ENCODE measurements around the gene PRRX2. TPM values are rescaled to one million over a fixed set of nuclear protein-coding genes. Genes with fewer than 3 reads are reported as not detected.
A peak's percentile ranks its signal among the peaks of the same experiment; 100 is the strongest.

Gene PRRX2
- total RNA-seq, 1 donor from 2014 or later: 5.1 TPM

DNA sequence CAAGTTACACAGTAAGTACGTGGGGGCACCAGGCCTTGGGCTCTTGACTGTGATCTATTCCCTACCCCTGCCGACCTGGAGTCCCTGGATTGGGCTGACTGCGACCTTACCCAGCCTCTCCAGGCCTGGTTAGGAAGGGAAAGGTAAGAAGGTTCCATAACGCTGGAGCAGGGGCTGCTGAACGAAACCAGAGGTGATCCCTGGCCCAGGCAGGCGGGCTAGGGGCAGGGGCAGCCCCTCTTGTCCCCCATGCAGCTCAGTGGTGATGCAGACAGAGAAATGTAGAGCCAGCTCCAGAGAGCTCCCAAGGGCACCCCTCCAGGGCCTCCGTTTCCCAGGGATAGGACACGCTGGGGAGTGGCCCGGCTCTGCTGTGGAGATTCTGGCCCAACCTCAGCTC lies 14.1 kb downstream of the PRRX2 start:
- H3K36me3 Mint-ChIP-seq (ENCODE audit: low read depth): no peaks in the 10 kb centered on the region
- no peaks in the 10 kb centered on the region for H3K4me1 Mint-ChIP-seq (ENCODE audit: low read depth)
- no peak overlapping the region for H3K4me3 Mint-ChIP-seq (ENCODE audit: low read depth)
- DNase-seq (ENCODE audit: low spot score): no peak
- H3K27ac Mint-ChIP-seq: no peak overlapping the region
- H3K27me3 Mint-ChIP-seq (ENCODE audit: low read depth): peaks cover 6% of the 10 kb centered on the region
- no peaks in the 10 kb centered on the region for H3K9me3 Mint-ChIP-seq
- intact Hi-C loops (cut with micrococcal nuclease): no loop called here

DNA sequence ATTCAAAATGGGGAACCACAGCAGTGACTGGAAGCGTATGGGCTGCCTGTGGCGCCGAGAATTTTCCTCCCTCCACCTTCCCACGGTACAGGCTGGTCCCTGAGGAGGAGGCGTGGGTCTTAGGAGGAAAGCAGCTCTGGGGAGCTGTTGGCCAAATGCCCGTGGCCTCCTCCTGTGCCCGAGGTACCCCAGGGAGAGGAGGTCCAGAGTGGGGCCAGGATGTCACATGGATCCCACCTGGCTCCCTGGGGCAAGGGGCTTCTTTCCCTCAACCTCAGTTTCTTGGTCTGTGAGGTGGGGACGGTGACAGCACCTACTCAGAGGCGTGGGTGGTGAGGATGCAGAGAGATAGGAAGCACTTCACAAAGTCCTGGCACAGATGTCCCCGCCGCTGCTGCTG lies 16.5 kb downstream of the PRRX2 start:
- Mint-ChIP-seq H3K4me3 (ENCODE audit: low read depth) (no peak overlapping the region), H3K9me3 (no peaks in the 10 kb centered on the region), H3K27me3 (ENCODE audit: low read depth) (peaks cover 5% of the 10 kb centered on the region), H3K4me1 (ENCODE audit: low read depth) (no peaks in the 10 kb centered on the region), H3K36me3 (ENCODE audit: low read depth) (no peaks in the 10 kb centered on the region), H3K27ac (no peak overlapping the region)
- intact Hi-C loops (cut with micrococcal nuclease): no loop called here
- no peak for DNase-seq (ENCODE audit: low spot score)

- DNase-seq (ENCODE audit: low spot score): no peak
- Mint-ChIP-seq H3K4me3 (ENCODE audit: low read depth) (no peak overlapping the region), H3K9me3 (no peaks in the 10 kb centered on the region), H3K4me1 (ENCODE audit: low read depth) (no peaks in the 10 kb centered on the region), H3K36me3 (ENCODE audit: low read depth) (no peaks in the 10 kb centered on the region), H3K27me3 (ENCODE audit: low read depth) (peaks cover 3% of the 10 kb centered on the region), H3K27ac (no peak overlapping the region)
- intact Hi-C loops (cut with micrococcal nuclease): no loop called here
Observed at GRCh38 chr9:129682381-129682780, 16.9 kb downstream of the PRRX2 start.

- no peaks in the 10 kb centered on the region for H3K9me3 Mint-ChIP-seq
- DNase-seq (ENCODE audit: low spot score): no peak
- intact Hi-C loops (cut with micrococcal nuclease): no loop called here
- no peaks in the 10 kb centered on the region for H3K27me3 Mint-ChIP-seq (ENCODE audit: low read depth)
- H3K36me3 Mint-ChIP-seq (ENCODE audit: low read depth): no peaks in the 10 kb centered on the region
- no peak overlapping the region for H3K4me3 Mint-ChIP-seq (ENCODE audit: low read depth)
- H3K4me1 Mint-ChIP-seq (ENCODE audit: low read depth): no peaks in the 10 kb centered on the region
- no peak overlapping the region for H3K27ac Mint-ChIP-seq
Observed at GRCh38 chr9:129685220-129685932, 19.9 kb downstream of the PRRX2 start.

GRCh38 chr9:129685933-129686259 lies 20.4 kb downstream of the PRRX2 start:
- intact Hi-C loops (cut with micrococcal nuclease): no loop called here
- Mint-ChIP-seq H3K27ac (no peak overlapping the region), H3K27me3 (ENCODE audit: low read depth) (no peaks in the 10 kb centered on the region), H3K4me1 (ENCODE audit: low read depth) (no peaks in the 10 kb centered on the region), H3K4me3 (ENCODE audit: low read depth) (no peak overlapping the region), H3K9me3 (no peaks in the 10 kb centered on the region), H3K36me3 (ENCODE audit: low read depth) (no peaks in the 10 kb centered on the region)
- DNase-seq (ENCODE audit: low spot score): no peak

- intact Hi-C loops (cut with micrococcal nuclease): no loop called here
- no peak overlapping the region for H3K4me3 Mint-ChIP-seq (ENCODE audit: low read depth)
- no peaks in the 10 kb centered on the region for H3K9me3 Mint-ChIP-seq
- no peaks in the 10 kb centered on the region for H3K36me3 Mint-ChIP-seq (ENCODE audit: low read depth)
- H3K4me1 Mint-ChIP-seq (ENCODE audit: low read depth): no peaks in the 10 kb centered on the region
- no peaks in the 10 kb centered on the region for H3K27me3 Mint-ChIP-seq (ENCODE audit: low read depth)
- H3K27ac Mint-ChIP-seq: no peak overlapping the region
- DNase-seq (ENCODE audit: low spot score): no peak
Observed at GRCh38 chr9:129686736-129687135, 21.3 kb downstream of the PRRX2 start.

DNA sequence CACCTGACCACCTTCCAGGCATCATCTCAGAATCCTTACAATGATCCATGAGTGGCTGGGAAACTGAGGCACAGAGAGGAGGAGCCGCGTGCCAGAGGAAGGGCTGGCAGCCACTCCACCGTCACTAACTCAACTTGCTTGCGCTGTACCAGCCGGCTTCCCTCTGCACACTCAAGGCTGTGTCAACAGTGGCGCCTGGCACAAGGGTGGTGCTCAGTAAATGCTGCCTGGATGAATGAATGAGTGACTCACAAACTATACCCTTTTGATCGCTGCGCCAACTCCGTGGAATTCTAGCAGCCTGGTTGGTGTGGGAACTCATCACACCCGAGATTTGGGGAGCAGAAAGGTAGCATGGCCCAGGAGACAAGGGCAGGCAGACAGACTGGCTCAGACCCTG lies 21.9 kb downstream of the PRRX2 start:
- no peaks in the 10 kb centered on the region for H3K9me3 Mint-ChIP-seq
- intact Hi-C loops (cut with micrococcal nuclease): no loop called here
- H3K4me3 Mint-ChIP-seq (ENCODE audit: low read depth): no peak overlapping the region
- H3K4me1 Mint-ChIP-seq (ENCODE audit: low read depth): no peaks in the 10 kb centered on the region
- no peaks in the 10 kb centered on the region for H3K36me3 Mint-ChIP-seq (ENCODE audit: low read depth)
- H3K27me3 Mint-ChIP-seq (ENCODE audit: low read depth): no peaks in the 10 kb centered on the region
- no peak for DNase-seq (ENCODE audit: low spot score)
- no peak overlapping the region for H3K27ac Mint-ChIP-seq

DNA sequence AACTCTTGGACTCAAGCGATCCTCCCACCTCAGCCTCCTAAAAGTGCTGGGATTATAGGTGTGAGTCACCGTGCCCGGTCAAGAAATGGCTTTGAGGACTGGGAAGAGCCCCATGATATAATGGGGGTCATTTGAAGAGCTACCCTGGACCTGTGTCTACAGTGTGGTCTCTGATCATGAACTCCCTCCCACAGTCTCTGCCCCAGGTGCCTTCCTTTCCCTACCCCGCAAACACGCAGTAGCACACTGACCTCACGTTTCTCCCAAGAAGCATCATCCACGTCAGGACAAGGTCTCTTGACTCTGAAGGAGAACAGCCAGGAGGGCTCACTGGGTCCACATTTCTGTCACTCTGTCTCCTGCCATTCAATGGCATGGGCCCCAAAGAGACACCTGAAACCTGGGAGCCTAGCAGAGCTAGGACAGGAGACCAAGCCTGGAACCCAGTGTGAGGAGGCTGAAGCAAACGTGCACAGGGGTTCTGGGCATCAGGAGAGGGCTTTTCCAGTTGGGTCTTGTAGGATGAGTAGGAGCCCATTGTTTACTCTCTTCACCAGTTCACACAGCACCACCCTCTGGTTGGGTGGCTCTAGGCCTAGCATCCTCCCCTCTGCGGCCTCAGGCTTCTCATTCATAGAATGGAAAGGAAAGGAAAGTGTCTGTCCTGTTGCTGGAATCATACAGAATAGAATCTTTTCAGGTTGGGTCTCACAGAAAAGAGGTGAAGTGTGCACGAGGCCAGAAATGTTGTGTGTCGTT lies 23.0 kb downstream of the PRRX2 start:
- no peaks in the 10 kb centered on the region for H3K27me3 Mint-ChIP-seq (ENCODE audit: low read depth)
- H3K4me3 Mint-ChIP-seq (ENCODE audit: low read depth): no peak overlapping the region
- H3K36me3 Mint-ChIP-seq (ENCODE audit: low read depth): no peaks in the 10 kb centered on the region
- H3K27ac Mint-ChIP-seq: no peak overlapping the region
- no peaks in the 10 kb centered on the region for H3K4me1 Mint-ChIP-seq (ENCODE audit: low read depth)
- DNase-seq (ENCODE audit: low spot score): no peak
- intact Hi-C loops (cut with micrococcal nuclease): no loop called here
- no peaks in the 10 kb centered on the region for H3K9me3 Mint-ChIP-seq

DNA sequence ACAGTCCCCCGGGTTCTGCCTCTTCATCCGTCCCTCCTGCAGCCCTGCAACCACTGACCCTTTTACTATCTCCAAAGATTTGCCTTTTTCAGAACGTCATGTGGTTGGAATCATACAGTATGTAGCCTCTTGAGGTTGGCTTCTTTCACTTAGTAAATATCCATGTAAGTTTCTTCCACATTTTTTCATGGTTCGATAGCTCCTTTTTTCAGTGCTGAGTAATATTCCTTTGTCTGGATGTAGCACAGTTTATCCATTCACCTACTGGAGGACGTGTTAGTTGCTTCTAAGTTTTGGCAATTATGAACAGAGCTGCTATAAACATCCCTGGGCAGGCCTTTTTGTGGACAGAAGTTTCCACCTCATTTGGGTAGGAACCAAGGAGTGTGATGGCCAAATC lies 27.1 kb downstream of the PRRX2 start:
- Mint-ChIP-seq H3K4me1 (ENCODE audit: low read depth) (peaks cover 3% of the 10 kb centered on the region), H3K27ac (no peak overlapping the region), H3K4me3 (ENCODE audit: low read depth) (no peak overlapping the region), H3K36me3 (ENCODE audit: low read depth) (no peaks in the 10 kb centered on the region), H3K9me3 (no peaks in the 10 kb centered on the region), H3K27me3 (ENCODE audit: low read depth) (peaks cover 12% of the 10 kb centered on the region)
- intact Hi-C loops (cut with micrococcal nuclease): no loop called here
- no peak for DNase-seq (ENCODE audit: low spot score)

DNA sequence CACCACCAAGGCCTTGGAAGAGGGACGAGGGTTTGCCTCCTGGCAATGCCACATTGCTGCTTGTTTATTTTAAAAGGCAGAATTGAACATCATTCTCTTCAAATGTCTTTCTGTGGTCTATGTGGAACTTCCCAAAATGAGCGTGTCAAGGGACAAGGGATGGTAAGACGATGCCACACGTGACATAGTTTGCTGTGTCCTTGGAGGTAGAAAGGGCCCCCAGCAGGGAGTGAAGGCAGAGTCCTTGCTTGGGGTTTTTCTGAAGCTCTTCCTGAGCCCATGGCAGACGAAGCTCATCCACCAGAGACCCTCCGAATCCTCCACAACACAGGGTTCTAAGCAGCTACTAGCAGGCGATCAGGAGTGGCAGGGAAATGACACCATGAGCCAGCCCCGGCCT lies 28.3 kb downstream of the PRRX2 start:
- intact Hi-C loops (cut with micrococcal nuclease): no loop called here
- no peak for DNase-seq (ENCODE audit: low spot score)
- Mint-ChIP-seq H3K4me1 (ENCODE audit: low read depth) (peaks cover 3% of the 10 kb centered on the region), H3K27me3 (ENCODE audit: low read depth) (peaks cover 12% of the 10 kb centered on the region), H3K36me3 (ENCODE audit: low read depth) (no peaks in the 10 kb centered on the region), H3K9me3 (no peaks in the 10 kb centered on the region), H3K27ac (no peak overlapping the region), H3K4me3 (ENCODE audit: low read depth) (no peak overlapping the region)

DNA sequence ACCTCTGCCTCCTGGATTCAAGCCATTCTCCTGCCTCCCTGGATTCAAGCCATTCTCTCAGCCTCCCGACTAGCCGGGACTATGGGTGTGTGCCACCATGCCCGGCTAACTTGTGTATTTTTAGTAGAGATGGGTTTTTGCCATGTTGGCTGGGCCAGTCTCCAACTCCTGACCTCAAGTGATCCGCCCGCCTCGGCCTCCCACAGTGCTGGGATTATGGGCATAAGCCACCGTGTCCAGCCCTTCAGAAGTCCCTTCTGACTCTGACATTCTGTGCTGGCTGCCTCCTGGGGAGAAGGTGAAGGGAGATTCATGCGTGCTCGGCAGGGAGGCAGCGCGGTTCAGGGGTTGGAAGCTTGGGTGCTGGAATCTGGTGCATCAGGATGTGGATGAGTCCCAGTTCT lies 28.8 kb downstream of the PRRX2 start:
- no peaks in the 10 kb centered on the region for H3K9me3 Mint-ChIP-seq
- peaks cover 3% of the 10 kb centered on the region for H3K4me1 Mint-ChIP-seq (ENCODE audit: low read depth)
- H3K27ac Mint-ChIP-seq: no peak overlapping the region
- intact Hi-C loops (cut with micrococcal nuclease): no loop called here
- H3K4me3 Mint-ChIP-seq (ENCODE audit: low read depth): no peak overlapping the region
- H3K27me3 Mint-ChIP-seq (ENCODE audit: low read depth): peaks cover 12% of the 10 kb centered on the region
- H3K36me3 Mint-ChIP-seq (ENCODE audit: low read depth): no peaks in the 10 kb centered on the region
- DNase-seq (ENCODE audit: low spot score): no peak

DNA sequence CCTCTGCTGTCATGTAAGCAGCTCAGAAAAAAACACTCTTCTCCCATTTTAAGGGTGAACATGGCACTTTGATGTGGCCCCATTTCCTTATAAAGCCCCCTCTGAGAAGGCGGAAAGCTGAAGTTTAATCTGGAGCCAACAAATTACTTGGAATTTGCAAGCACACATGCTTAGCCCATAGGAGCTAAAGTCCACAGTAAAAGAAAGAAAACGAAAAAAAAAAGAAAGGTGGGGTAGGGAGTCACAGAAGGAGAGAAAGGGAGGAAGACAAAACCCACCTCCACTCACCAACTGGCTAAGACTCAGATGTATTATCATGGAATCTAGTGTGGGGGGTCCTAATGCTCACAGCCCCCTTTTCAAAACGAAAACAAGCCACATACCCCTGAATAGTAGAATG lies 30.4 kb downstream of the PRRX2 start:
- no peaks in the 10 kb centered on the region for H3K36me3 Mint-ChIP-seq (ENCODE audit: low read depth)
- H3K27ac Mint-ChIP-seq: no peak overlapping the region
- H3K4me3 Mint-ChIP-seq (ENCODE audit: low read depth): no peak overlapping the region
- peaks cover 3% of the 10 kb centered on the region for H3K4me1 Mint-ChIP-seq (ENCODE audit: low read depth)
- intact Hi-C loops (cut with micrococcal nuclease): no loop called here
- H3K9me3 Mint-ChIP-seq: no peaks in the 10 kb centered on the region
- H3K27me3 Mint-ChIP-seq (ENCODE audit: low read depth): peaks cover 20% of the 10 kb centered on the region
- no peak for DNase-seq (ENCODE audit: low spot score)

DNA sequence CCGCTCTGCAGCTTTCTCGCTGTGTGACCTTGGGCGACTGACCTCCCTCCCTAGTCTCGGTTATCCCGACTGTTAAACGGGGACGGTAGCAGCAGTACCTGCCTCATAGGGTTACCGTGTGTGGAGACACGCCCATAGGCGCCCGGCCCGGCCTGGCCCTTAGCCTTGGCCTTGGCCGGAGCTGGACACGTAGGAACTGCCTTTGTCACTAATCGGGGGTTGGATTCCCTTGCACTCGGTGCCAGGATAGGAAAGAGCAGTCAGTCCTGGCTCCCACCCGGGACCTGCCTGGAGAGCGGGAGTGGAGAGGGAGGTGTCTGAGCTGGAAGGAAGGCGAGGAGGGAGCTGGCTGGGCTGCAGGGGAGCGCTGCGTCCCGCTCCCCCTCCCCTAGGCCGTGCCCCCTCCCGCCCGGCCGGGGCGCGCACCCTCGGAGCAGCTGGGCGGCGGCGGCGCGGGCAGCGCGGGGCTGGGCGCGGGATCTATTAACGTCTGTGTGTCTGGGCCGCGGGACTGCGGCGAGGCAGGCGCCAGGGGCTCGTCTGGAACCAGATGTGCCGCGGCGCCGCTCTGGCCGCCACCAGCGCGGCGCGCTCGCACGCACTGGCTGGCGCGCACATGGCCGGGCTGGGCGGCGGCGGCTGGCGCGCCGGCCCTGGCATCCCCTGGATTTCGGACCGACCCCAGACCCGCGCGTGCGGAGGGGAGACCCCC lies 31.7 kb downstream of the PRRX2 start:
- Mint-ChIP-seq H3K9me3 (no peaks in the 10 kb centered on the region), H3K4me1 (ENCODE audit: low read depth) (peaks cover 3% of the 10 kb centered on the region), H3K27ac (peak overlapping the region; percentile 85), H3K27me3 (ENCODE audit: low read depth) (peaks cover 21% of the 10 kb centered on the region), H3K36me3 (ENCODE audit: low read depth) (no peaks in the 10 kb centered on the region), H3K4me3 (ENCODE audit: low read depth) (peak overlapping the region; percentile 78)
- intact Hi-C loops (cut with micrococcal nuclease): no loop called here
- DNase-seq (ENCODE audit: low spot score): no peak
